Neuronal stem cell (in vitro differentiated cells): Measurements from ENCODE around the gene CT47A1. TPM values are rescaled to one million over a fixed set of nuclear protein-coding genes. Genes with fewer than 3 reads are reported as not detected.
"Not testable (repeated sequence)": the region's sequence is repeated elsewhere in the genome, so short reads cannot be mapped to it uniquely, and the experiment has no call there.

ENCODE experiments used
- DNase-seq: peaks from one replicate; pipeline ENCODE4 v3.0.0-alpha.2; 2013; ENCODE audit warnings: low spot score
- H2AFZ ChIP-seq: one replicate; pipeline ENCODE4 v1.6.1; 2013; ENCODE audit warnings: mild to moderate bottlenecking, low read length, inconsistent platforms
- H2AK5ac ChIP-seq: 2 replicates; pipeline ENCODE4 v1.6.1; 2013; ENCODE audit warnings: low read depth, mild to moderate bottlenecking, inconsistent platforms, low read length, moderate library complexity, mixed read lengths
- H2BK120ac ChIP-seq: 2 replicates; pipeline ENCODE4 v1.6.1; 2013; ENCODE audit warnings: low read depth, mild to moderate bottlenecking, inconsistent platforms, low read length, moderate library complexity, mixed read lengths
- H2BK12ac ChIP-seq: one replicate; pipeline ENCODE4 v1.6.1; 2013; ENCODE audit warnings: low read length, inconsistent platforms
- H2BK15ac ChIP-seq: 2 replicates; pipeline ENCODE4 v1.6.1; 2013; ENCODE audit warnings: mild to moderate bottlenecking, low read length, inconsistent platforms, mixed read lengths
- H2BK5ac ChIP-seq: one replicate; pipeline ENCODE4 v1.6.1; 2013; ENCODE audit warnings: inconsistent platforms, mild to moderate bottlenecking, low read length, moderate library complexity
- H3K14ac ChIP-seq: one replicate; pipeline ENCODE4 v1.6.1; 2013; ENCODE audit warnings: low read length, inconsistent platforms
- H3K18ac ChIP-seq: 2 replicates; pipeline ENCODE4 v1.6.1; 2013; ENCODE audit warnings: low read length, inconsistent platforms
- H3K23ac ChIP-seq: 2 replicates; pipeline ENCODE4 v1.6.1; 2013; ENCODE audit warnings: low read depth, mild to moderate bottlenecking, mixed read lengths, low read length, inconsistent platforms; ENCODE audit not compliant: poor library complexity
- H3K27ac ChIP-seq: replicated peaks from 3 replicates; pipeline ENCODE4 v1.5.1; 2013; ENCODE audit warnings: low read length, inconsistent platforms
- H3K27me3 ChIP-seq, 3 experiments: 2 replicates each; pipeline ENCODE4 v1.6.1; 2013; ENCODE audit warnings: low read length in 3 of 3, mild to moderate bottlenecking in 2 of 3, inconsistent platforms in 1 of 3, low read depth in 1 of 3, mixed read lengths in 1 of 3, moderate library complexity in 1 of 3; ENCODE audit not compliant: control insufficient read depth in 3 of 3, insufficient read depth in 3 of 3
- H3K36me3 ChIP-seq, 2 donors: replicated peaks in 1 of 2; 2 replicates each; pipeline ENCODE4 v1.6.1; 2013; ENCODE audit warnings: low read length in 2 of 2; ENCODE audit not compliant: control insufficient read depth in 2 of 2, insufficient read depth in 2 of 2
- H3K4ac ChIP-seq: 2 replicates; pipeline ENCODE4 v1.6.1; 2013; ENCODE audit warnings: inconsistent platforms, mild to moderate bottlenecking, low read length, moderate library complexity
- H3K4me1 ChIP-seq, 2 donors: 1 replicate in 1 of 2; 2 replicates in 1 of 2; pipeline ENCODE4 v1.6.1; 2013; ENCODE audit warnings: low read length in 2 of 2, low read depth in 1 of 2; ENCODE audit not compliant: control insufficient read depth in 2 of 2, insufficient read depth in 1 of 2
- H3K4me2 ChIP-seq: one replicate; pipeline ENCODE4 v1.6.1; 2013; ENCODE audit warnings: mild to moderate bottlenecking, low read length, inconsistent platforms; ENCODE audit not compliant: insufficient read depth, poor library complexity, severe bottlenecking
- H3K4me3 ChIP-seq, 2 donors: 2 replicates each; pipeline ENCODE4 v1.5.1; 2013; ENCODE audit warnings: low read length in 2 of 2, mild to moderate bottlenecking in 2 of 2, inconsistent platforms in 1 of 2, moderate library complexity in 1 of 2
- H3K79me1 ChIP-seq: one replicate; pipeline ENCODE4 v1.6.1; 2013; ENCODE audit warnings: low read depth, mild to moderate bottlenecking, inconsistent platforms, low read length, moderate library complexity
- H3K9ac ChIP-seq: one replicate; pipeline ENCODE4 v1.6.1; 2013; ENCODE audit warnings: mild to moderate bottlenecking, low read depth, low read length, inconsistent platforms; ENCODE audit not compliant: poor library complexity
- H3K9me3 ChIP-seq, 2 donors: replicated peaks in 1 of 2; 2 replicates each; pipeline versions ENCODE3 to v1.6.1; 2013; ENCODE audit warnings: low read length in 2 of 2, mild to moderate bottlenecking in 2 of 2, inconsistent platforms in 1 of 2, low read depth in 1 of 2, mixed read lengths in 1 of 2, moderate library complexity in 1 of 2; ENCODE audit not compliant: control insufficient read depth in 2 of 2, insufficient read depth in 1 of 2
- H4K8ac ChIP-seq: one replicate; pipeline ENCODE4 v1.6.1; 2013; ENCODE audit warnings: low read depth, mild to moderate bottlenecking, inconsistent platforms, low read length, moderate library complexity
- H4K91ac ChIP-seq: one replicate; pipeline ENCODE4 v1.6.1; 2013; ENCODE audit warnings: low read length, low read depth, mild to moderate bottlenecking, inconsistent platforms; ENCODE audit not compliant: poor library complexity
- WGBS, 2 donors: extraction: QIAGEN DNeasy Blood & Tissue Kit; methylation state at CpG; one replicate each; pipeline ENCODE4 v1.1.7; 2013; ENCODE audit warnings: missing lambda C conversion rate in 2 of 2, mixed read lengths in 1 of 2; ENCODE audit not compliant: insufficient read length in 2 of 2, insufficient replicate concordance in 1 of 2; ENCODE audit errors: extremely low coverage in 2 of 2; 5-methylcytosine and 5-hydroxymethylcytosine counted together
- polyA plus RNA-seq, 2 experiments: library from polyadenylated mRNA; stranded (reverse); fragments of 200-250 nt; gene quantifications; one replicate each; pipeline ENCODE4 v1.2.3, GENCODE V29; 2013

The CT47A1 gene
- not detected for polyA plus RNA-seq (2013, experiment 1 of 2)
- not detected for polyA plus RNA-seq (2013, experiment 2 of 2)

DNA sequence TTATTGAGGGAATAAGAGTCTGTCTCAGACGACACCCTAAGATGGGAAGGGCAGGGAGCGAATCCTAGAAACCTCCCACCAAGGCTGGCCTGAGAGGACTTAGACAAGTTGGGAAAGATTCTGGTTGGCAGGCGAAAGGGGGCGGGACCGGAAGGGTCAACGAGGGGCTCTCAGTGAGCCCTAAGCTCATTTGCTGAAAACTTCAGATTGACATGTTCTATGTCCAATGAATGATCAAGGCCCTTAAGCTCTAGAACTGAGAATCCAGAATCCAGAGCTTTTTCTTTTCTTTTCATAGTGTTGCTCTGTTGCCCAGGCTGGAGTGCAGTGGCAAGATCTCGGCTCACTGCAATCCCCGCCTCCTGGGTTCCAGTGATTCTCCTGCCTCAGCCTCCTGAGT lies at the start of gene CT47A1:
CT47A1 (minus strand) TSS at position 101 of the 400 bp plus-strand sequence. CDS start 231 bp downstream, outside the sequence.
- H3K4me2 ChIP-seq, H2AK5ac ChIP-seq, H3K27me3 ChIP-seq, H3K4ac ChIP-seq, H3K9ac ChIP-seq, H3K14ac ChIP-seq, H3K79me1 ChIP-seq, H3K4me1 ChIP-seq, H4K91ac ChIP-seq, H3K9me3 ChIP-seq, H2AFZ ChIP-seq, H2BK120ac ChIP-seq, DNase-seq, H2BK5ac ChIP-seq, H3K23ac ChIP-seq, H3K36me3 ChIP-seq, H3K27ac ChIP-seq, H3K18ac ChIP-seq, H3K4me3 ChIP-seq, H2BK15ac ChIP-seq, H4K8ac ChIP-seq, H2BK12ac ChIP-seq: not testable (repeated sequence)
- no CpG with 5 or more reads among the region's 8 CpGs for WGBS, 2 donors

DNA sequence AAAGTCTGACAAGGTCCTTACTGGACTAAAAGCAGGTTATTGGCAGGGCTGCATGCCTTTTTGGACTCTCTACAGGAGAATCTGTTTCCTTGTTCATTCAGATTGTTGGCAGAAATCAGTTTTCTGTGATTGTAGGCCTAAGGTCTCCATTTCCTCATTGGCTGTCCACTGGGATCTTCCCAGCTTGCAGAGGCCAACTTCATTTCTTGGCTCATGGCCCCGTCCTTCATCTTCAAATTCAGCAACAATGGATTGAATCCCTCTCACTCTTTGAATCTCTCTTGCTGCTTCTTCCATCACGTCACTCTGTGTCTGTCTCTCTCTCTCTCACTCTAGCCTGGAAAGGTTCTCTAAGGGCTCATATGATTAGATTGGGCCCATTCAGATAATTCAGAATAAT lies 47.0 kb upstream of the CT47A1 start:
- no peaks in the 10 kb centered on the region for H3K9me3 ChIP-seq
- H3K14ac ChIP-seq: no peak overlapping the region
- no peak overlapping the region for H3K18ac ChIP-seq
- no peak overlapping the region for H2BK5ac ChIP-seq
- H3K23ac ChIP-seq: no peak overlapping the region
- no peaks in the 10 kb centered on the region for H3K36me3 ChIP-seq
- peaks cover 0 to 7% (median 0%) of the 10 kb centered on the region in 3 experiments for H3K27me3 ChIP-seq
- H2AK5ac ChIP-seq: no peak overlapping the region
- H2BK12ac ChIP-seq: no peak overlapping the region
- H3K4me3 ChIP-seq: no peak overlapping the region
- H4K91ac ChIP-seq: no peak overlapping the region
- WGBS, 2 donors: no CpG with 5 or more reads among the region's 2 CpGs
- H2BK120ac ChIP-seq: no peak overlapping the region
- H2BK15ac ChIP-seq: no peak overlapping the region
- H3K27ac ChIP-seq: no peak overlapping the region
- no peak for DNase-seq
- no peak overlapping the region for H4K8ac ChIP-seq
- H3K4ac ChIP-seq: no peak overlapping the region
- H3K9ac ChIP-seq: no peak overlapping the region
- H2AFZ ChIP-seq: no peak overlapping the region
- H3K4me1 ChIP-seq: no peaks in the 10 kb centered on the region
- H3K79me1 ChIP-seq: no peaks in the 10 kb centered on the region
- no peak overlapping the region for H3K4me2 ChIP-seq

DNA sequence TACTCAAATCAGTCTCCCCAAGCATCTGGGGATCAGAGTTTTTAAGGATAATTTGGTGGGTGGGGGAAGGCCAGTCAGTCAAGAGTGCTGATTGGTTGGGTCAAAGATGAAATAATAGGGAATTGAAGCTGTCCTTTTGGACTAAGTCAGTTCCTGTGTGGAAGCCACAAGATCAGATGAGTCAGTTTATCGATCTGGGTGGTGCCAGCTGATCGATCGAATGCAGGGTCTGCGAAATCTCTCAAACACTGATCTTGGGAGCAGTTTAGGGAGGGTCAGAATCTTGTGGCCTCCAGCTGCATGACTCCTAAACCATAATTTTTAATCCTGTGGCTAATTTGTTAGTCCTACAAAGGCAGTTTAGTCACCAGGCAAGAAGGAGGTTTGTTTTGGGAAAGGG lies 44.5 kb upstream of the CT47A1 start:
- no peak overlapping the region for H3K4me2 ChIP-seq
- no peak overlapping the region for H3K23ac ChIP-seq
- no CpG with 5 or more reads among the region's 4 CpGs for WGBS, 2 donors
- no peak overlapping the region for H3K18ac ChIP-seq
- no peak overlapping the region for H4K91ac ChIP-seq
- no peaks in the 10 kb centered on the region for H3K36me3 ChIP-seq
- no peak overlapping the region for H3K27ac ChIP-seq
- no peak overlapping the region for H3K14ac ChIP-seq
- H2BK12ac ChIP-seq: no peak overlapping the region
- H2AK5ac ChIP-seq: no peak overlapping the region
- DNase-seq: no peak
- no peaks in the 10 kb centered on the region for H3K4me1 ChIP-seq
- no peak overlapping the region for H2AFZ ChIP-seq
- no peak overlapping the region for H2BK15ac ChIP-seq
- no peak overlapping the region for H3K9ac ChIP-seq
- no peak overlapping the region for H2BK5ac ChIP-seq
- H3K9me3 ChIP-seq: no peaks in the 10 kb centered on the region
- no peak overlapping the region for H3K4me3 ChIP-seq
- peaks cover 0 to 14% (median 0%) of the 10 kb centered on the region in 3 experiments for H3K27me3 ChIP-seq
- H2BK120ac ChIP-seq: no peak overlapping the region
- H3K79me1 ChIP-seq: no peaks in the 10 kb centered on the region
- H3K4ac ChIP-seq: no peak overlapping the region
- no peak overlapping the region for H4K8ac ChIP-seq

DNA sequence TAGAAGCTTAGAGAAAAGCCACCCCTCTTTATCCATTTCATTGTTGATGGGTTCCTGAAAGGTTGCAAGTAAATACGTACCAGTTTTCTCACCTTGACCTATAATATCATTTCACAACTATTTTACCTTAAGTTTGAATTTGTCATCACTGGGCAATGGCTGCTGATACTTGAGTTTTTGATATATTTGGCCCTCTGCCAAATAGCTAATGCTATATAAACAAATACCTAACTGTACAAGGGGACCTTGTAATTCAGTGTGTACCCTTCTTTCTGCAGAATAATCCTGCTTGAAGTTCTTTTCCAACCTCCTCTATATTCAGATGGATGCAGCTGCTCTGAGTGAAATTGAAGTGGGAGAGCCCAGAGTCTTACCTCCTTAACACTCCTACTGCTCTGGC lies 42.9 kb upstream of the CT47A1 start:
- H3K23ac ChIP-seq: no peak overlapping the region
- no peak overlapping the region for H3K14ac ChIP-seq
- H2BK15ac ChIP-seq: no peak overlapping the region
- H3K4me2 ChIP-seq: no peak overlapping the region
- no peaks in the 10 kb centered on the region for H3K4me1 ChIP-seq
- peaks cover 0 to 14% (median 0%) of the 10 kb centered on the region in 3 experiments for H3K27me3 ChIP-seq
- H2AK5ac ChIP-seq: no peak overlapping the region
- H3K18ac ChIP-seq: no peak overlapping the region
- H2BK5ac ChIP-seq: no peak overlapping the region
- H3K4ac ChIP-seq: no peak overlapping the region
- no peak overlapping the region for H3K4me3 ChIP-seq
- H4K91ac ChIP-seq: no peak overlapping the region
- H3K27ac ChIP-seq: no peak overlapping the region
- no peak overlapping the region for H4K8ac ChIP-seq
- no peaks in the 10 kb centered on the region for H3K36me3 ChIP-seq
- no peak overlapping the region for H3K9ac ChIP-seq
- H2AFZ ChIP-seq: no peak overlapping the region
- no peaks in the 10 kb centered on the region for H3K79me1 ChIP-seq
- no peak overlapping the region for H2BK120ac ChIP-seq
- H3K9me3 ChIP-seq: no peaks in the 10 kb centered on the region
- no peak overlapping the region for H2BK12ac ChIP-seq
- WGBS, 2 donors: no CpG with 5 or more reads among the region's 1 CpG
- no peak for DNase-seq
